Measurements from ENCODE around the gene PDC.

The PDC gene

GRCh38 chr1:186463926-186464325 is 3.0 kb upstream of the PDC start:
- TF ChIP-seq CTCF (IDR thresholded peaks at IDR 0.05), result no peak

GRCh38 chr1:186463511-186463910 is 2.6 kb upstream of the PDC start:
- TF ChIP-seq CTCF (IDR thresholded peaks at IDR 0.05), result no peak

- TF ChIP-seq CTCF (IDR thresholded peaks at IDR 0.05), result no peak
These were observed 4.1 kb downstream of the PDC start for GRCh38 chr1:186456729-186457255.

GRCh38 chr1:186454981-186455380 is 5.9 kb downstream of the PDC start:
- no peak for TF ChIP-seq CTCF (IDR thresholded peaks at IDR 0.05)

- TF ChIP-seq CTCF (IDR thresholded peaks at IDR 0.05), result no peak
These were observed 14.8 kb downstream of the PDC start for GRCh38 chr1:186446152-186446551.

- no peak for TF ChIP-seq CTCF (IDR thresholded peaks at IDR 0.05)
These were observed 17.3 kb downstream of the PDC start for GRCh38 chr1:186443638-186444037.

GRCh38 chr1:186442651-186443375 is 18.1 kb downstream of the PDC start:
- no peak for TF ChIP-seq CTCF (IDR thresholded peaks at IDR 0.05)
